CD4-positive, alpha-beta T cell (primary cell): ENCODE data around the gene RALY. TPM values are rescaled to one million over a fixed set of nuclear protein-coding genes. Genes with fewer than 3 reads are reported as not detected.

ENCODE experiments used
- ATAC-seq: fragments of 200-7000 bp; cut with Tn5 transposase; one replicate; pipeline ENCODE4 v1.10.0; 2022; ENCODE audit warnings: mild to moderate bottlenecking; ENCODE audit not compliant: poor library complexity
- CTCF ChIA-PET: fragments of 350-600 bp; sonication (Branson Sonifier 250); formaldehyde crosslinking; loops from one replicate; lab custom pipeline; 2021; ENCODE audit warnings: antibody characterized with exemption, inconsistent platforms; lab: Charles Lee
- POLR2A ChIA-PET: fragments of 350-600 bp; sonication (Branson Sonifier 250); formaldehyde crosslinking; loops from one replicate; lab custom pipeline; 2021; ENCODE audit warnings: antibody characterized with exemption, inconsistent platforms; lab: Charles Lee
- DNase-seq, 14 experiments: peaks; one replicate each; pipeline ENCODE4 v3.0.0-alpha.2; 2013 to 2020; ENCODE audit warnings: mixed read lengths in 2 of 14
- H3K27ac ChIP-seq, 2 donors: one replicate each; pipeline versions ENCODE4 v1.5.1 to v1.7.0; 2013; ENCODE audit warnings: low read length in 2 of 2, low read depth in 1 of 2, mild to moderate bottlenecking in 1 of 2
- H3K27me3 ChIP-seq, 2 experiments: 1 replicate in 1 of 2; 2 replicates in 1 of 2; pipeline versions ENCODE4 v1.6.1 to v1.7.0; 2013; ENCODE audit warnings: low read length in 2 of 2, control low read depth in 1 of 2, mild to moderate bottlenecking in 1 of 2, moderate library complexity in 1 of 2; ENCODE audit not compliant: insufficient read depth in 2 of 2, control insufficient read depth in 1 of 2
- H3K36me3 ChIP-seq: one replicate; pipeline ENCODE4 v1.6.1; 2013; ENCODE audit warnings: low read length, control low read depth; ENCODE audit not compliant: insufficient read depth
- H3K4me1 ChIP-seq: one replicate; pipeline ENCODE4 v1.6.1; 2013; ENCODE audit warnings: low read length, control low read depth; ENCODE audit not compliant: insufficient read depth
- H3K4me3 ChIP-seq: one replicate; pipeline ENCODE4 v1.5.1; 2013; ENCODE audit warnings: mild to moderate bottlenecking, low read length, moderate library complexity
- H3K9me3 ChIP-seq, 2 experiments: 1 replicate in 1 of 2; 2 replicates in 1 of 2; pipeline versions ENCODE4 v1.6.1 to v1.7.0; 2013; ENCODE audit warnings: low read length in 2 of 2, mild to moderate bottlenecking in 2 of 2, control low read depth in 1 of 2, moderate library complexity in 1 of 2; ENCODE audit not compliant: control insufficient read depth in 1 of 2, insufficient read depth in 1 of 2
- H3K27ac Mint-ChIP-seq: one replicate; pipeline ENCODE4 v1.8.0; 2020; ENCODE audit warnings: mixed read lengths
- H3K27me3 Mint-ChIP-seq: one replicate; pipeline ENCODE4 v1.8.0; 2021; ENCODE audit warnings: mixed read lengths
- H3K36me3 Mint-ChIP-seq: one replicate; pipeline ENCODE4 v1.8.0; 2021; ENCODE audit warnings: low read depth, mixed read lengths
- H3K4me1 Mint-ChIP-seq: one replicate; pipeline ENCODE4 v1.8.0; 2021; ENCODE audit warnings: low read depth, mixed read lengths
- H3K4me3 Mint-ChIP-seq: one replicate; pipeline ENCODE4 v1.8.0; 2020; ENCODE audit warnings: mild to moderate bottlenecking, mixed read lengths
- H3K9me3 Mint-ChIP-seq: one replicate; pipeline ENCODE4 v1.8.0; 2020; ENCODE audit warnings: mixed read lengths
- intact Hi-C, 2 experiments: fragments of 100-400 bp; cut with DNase I in 1 of 2; cut with micrococcal nuclease in 1 of 2; formaldehyde crosslinking; loops; one replicate each; pipeline versions ENCODE4 v1.15.1 to v1.9.0; 2023 to 2025; cut with DNase I, micrococcal nuclease
- total RNA-seq, 174 experiments: library from RNA in 2 of 174; stranded (reverse) in 2 of 174; gene quantifications; one replicate each; pipeline ENCODE4 v1.2.3 and lab custom pipeline; 2021 to 2026
- TF ChIP-seq, protein P1 (sequence below): fragments of 200-600 bp; IDR thresholded peaks from one replicate; pipeline ENCODE4 v1.8.0; 2022; ENCODE audit warnings: antibody characterized with exemption, mild to moderate bottlenecking

Gene RALY
- total RNA-seq, 2 experiments from 2014 or later: 112 TPM

GRCh38 chr20:34037121-34037520, 43.4 kb downstream of the RALY start:
- Histone ChIP-seq H3K9me3 (no peaks in the 10 kb centered on the region), H3K4me1 (peaks cover 34% of the 10 kb centered on the region), H3K27ac (no peak overlapping the region), H3K4me3 (no peak overlapping the region), H3K36me3 (peaks cover 27% of the 10 kb centered on the region), H3K27me3 (no peaks in the 10 kb centered on the region)
- ATAC-seq (peak; percentile 97), DNase-seq (peak; percentile 16 to 68 (median 44))
- Mint-ChIP-seq H3K36me3 (peaks cover 35% of the 10 kb centered on the region), H3K4me3 (peak overlapping the region; percentile 76), H3K27me3 (no peaks in the 10 kb centered on the region), H3K4me1 (peaks cover 88% of the 10 kb centered on the region), H3K9me3 (no peaks in the 10 kb centered on the region), H3K27ac (peak overlapping the region; percentile 55)
- ChIA-PET POLR2A (interaction anchor here (0.6 to 1.1 kb wide), 3 partner anchors 32 to 75 kb away, joined by 3 to 7 read pairs (median 4); partner anchors contain the start of genes EIF2S2 and RALY), CTCF (interaction anchor here (1.1 kb wide), 1 partner anchor 93 kb away, joined by 3 read pairs; no protein-coding TSS in a partner anchor)
- intact Hi-C loops: loop anchor here in 1 of 2 experiments (5.0 kb wide), 1 partner anchor 45 kb away; the partner anchor contains the start of gene RALY
- TF ChIP-seq, protein P1, sequence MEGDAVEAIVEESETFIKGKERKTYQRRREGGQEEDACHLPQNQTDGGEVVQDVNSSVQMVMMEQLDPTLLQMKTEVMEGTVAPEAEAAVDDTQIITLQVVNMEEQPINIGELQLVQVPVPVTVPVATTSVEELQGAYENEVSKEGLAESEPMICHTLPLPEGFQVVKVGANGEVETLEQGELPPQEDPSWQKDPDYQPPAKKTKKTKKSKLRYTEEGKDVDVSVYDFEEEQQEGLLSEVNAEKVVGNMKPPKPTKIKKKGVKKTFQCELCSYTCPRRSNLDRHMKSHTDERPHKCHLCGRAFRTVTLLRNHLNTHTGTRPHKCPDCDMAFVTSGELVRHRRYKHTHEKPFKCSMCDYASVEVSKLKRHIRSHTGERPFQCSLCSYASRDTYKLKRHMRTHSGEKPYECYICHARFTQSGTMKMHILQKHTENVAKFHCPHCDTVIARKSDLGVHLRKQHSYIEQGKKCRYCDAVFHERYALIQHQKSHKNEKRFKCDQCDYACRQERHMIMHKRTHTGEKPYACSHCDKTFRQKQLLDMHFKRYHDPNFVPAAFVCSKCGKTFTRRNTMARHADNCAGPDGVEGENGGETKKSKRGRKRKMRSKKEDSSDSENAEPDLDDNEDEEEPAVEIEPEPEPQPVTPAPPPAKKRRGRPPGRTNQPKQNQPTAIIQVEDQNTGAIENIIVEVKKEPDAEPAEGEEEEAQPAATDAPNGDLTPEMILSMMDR: no peak

DNA sequence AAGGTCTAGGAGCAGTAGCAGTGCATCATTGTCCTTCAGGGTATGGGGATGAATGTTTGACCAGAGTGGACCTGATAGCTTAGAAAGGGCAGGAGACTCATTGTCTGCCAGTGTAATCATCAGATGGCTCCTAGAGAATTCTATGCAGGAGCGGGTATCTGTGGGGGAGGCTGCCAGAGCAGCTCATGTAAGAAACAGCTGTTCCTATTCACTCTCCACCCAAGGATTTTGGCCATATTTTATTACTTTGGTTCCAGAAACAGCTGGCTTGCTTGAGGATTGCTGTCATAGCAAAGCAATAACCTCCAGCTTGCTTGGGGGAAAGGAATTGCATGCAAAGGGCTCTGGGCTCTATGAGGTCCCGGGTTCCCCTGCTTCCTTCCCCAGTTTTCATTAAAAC, 44.1 kb downstream of the RALY start:
- Mint-ChIP-seq H3K9me3 (no peaks in the 10 kb centered on the region), H3K4me3 (peak overlapping the region; percentile 76), H3K27me3 (no peaks in the 10 kb centered on the region), H3K27ac (peak overlapping the region; percentile 55), H3K36me3 (peaks cover 34% of the 10 kb centered on the region), H3K4me1 (peaks cover 89% of the 10 kb centered on the region)
- Histone ChIP-seq H3K4me1 (peaks cover 37% of the 10 kb centered on the region), H3K4me3 (no peak overlapping the region), H3K9me3 (no peaks in the 10 kb centered on the region), H3K27me3 (no peaks in the 10 kb centered on the region), H3K27ac (no peak overlapping the region), H3K36me3 (peaks cover 20% of the 10 kb centered on the region)
- ATAC-seq: no peak
- POLR2A ChIA-PET: interaction anchor here (1.0 to 1.1 kb wide), 2 partner anchors 31 to 44 kb away, joined by 4 to 7 read pairs; partner anchors contain the start of gene RALY
- TF ChIP-seq, protein P1: no peak
- DNase-seq: no peak
- CTCF ChIA-PET: interaction anchor here (1.1 kb wide), 1 partner anchor 92 kb away, joined by 3 read pairs; no protein-coding TSS in a partner anchor
- intact Hi-C loops: loop anchor here in 1 of 2 experiments (5.0 kb wide), 1 partner anchor 45 kb away; the partner anchor contains the start of gene RALY

GRCh38 chr20:34040300-34040995, 46.7 kb downstream of the RALY start:
- TF ChIP-seq, protein P1: no peak
- H3K36me3 ChIP-seq: peaks cover 12% of the 10 kb centered on the region
- H3K27ac Mint-ChIP-seq: peak overlapping the region; percentile 48
- no peaks in the 10 kb centered on the region for H3K27me3 Mint-ChIP-seq
- no peak overlapping the region for H3K4me3 Mint-ChIP-seq
- H3K36me3 Mint-ChIP-seq: peaks cover 26% of the 10 kb centered on the region
- peaks cover 88% of the 10 kb centered on the region for H3K4me1 Mint-ChIP-seq
- no peaks in the 10 kb centered on the region for H3K9me3 ChIP-seq
- no peaks in the 10 kb centered on the region for H3K9me3 Mint-ChIP-seq
- ChIA-PET POLR2A (interaction anchor here (1.3 kb wide), 1 partner anchor 47 kb away, joined by 3 read pairs; the partner anchor contains the start of gene RALY), CTCF (interaction anchor here (1.2 kb wide), 1 partner anchor 29 kb away, joined by 3 read pairs; no protein-coding TSS in a partner anchor)
- DNase-seq: no peak
- intact Hi-C loops: no loop called here
- ATAC-seq: no peak
- no peaks in the 10 kb centered on the region for H3K27me3 ChIP-seq
- H3K4me3 ChIP-seq: no peak overlapping the region
- no peak overlapping the region for H3K27ac ChIP-seq
- H3K4me1 ChIP-seq: peaks cover 43% of the 10 kb centered on the region
